Measurements from ENCODE around the gene VMAC. TPM values are rescaled to one million over a fixed set of nuclear protein-coding genes. Genes with fewer than 3 reads are reported as not detected.
A peak's percentile ranks its signal among the peaks of the same experiment; 100 is the strongest.

Gene VMAC
- total RNA-seq, 2 donors from 2014 or later: 4.0 to 4.7 TPM

DNA sequence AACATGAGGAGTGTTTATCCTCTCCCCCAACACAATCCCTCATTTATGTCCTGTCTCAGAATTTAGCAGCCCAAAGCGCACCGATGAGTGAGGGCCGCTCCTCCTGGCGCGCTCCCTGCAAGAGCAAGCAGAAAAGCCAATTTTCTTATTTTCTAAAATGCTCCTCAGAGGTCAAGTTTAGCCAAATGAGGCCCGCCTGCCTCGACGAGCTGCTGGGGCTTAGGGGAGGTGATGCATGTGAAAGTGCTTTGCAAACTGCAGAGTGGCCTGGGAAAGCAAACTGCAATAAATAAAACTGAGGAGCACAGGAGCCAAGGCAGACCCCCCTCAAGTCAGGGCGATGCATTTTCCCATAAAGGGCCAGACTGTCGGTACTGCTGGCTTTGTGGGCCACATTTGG is 38.4 kb downstream of the VMAC start:
- Histone ChIP-seq H3K27me3 (no peaks in the 10 kb centered on the region), H3K27ac (peak overlapping the region; percentile 36), H3K9ac (ENCODE audit: low read depth in 2 of 2, low read length in 2 of 2) (no peak overlapping the region), H3K36me3 (no peaks in the 10 kb centered on the region), H3K4me1 (peaks cover 3% of the 10 kb centered on the region), H3K4me3 (no peak overlapping the region), H3K9me3 (no peaks in the 10 kb centered on the region)
- TF ChIP-seq, protein P1, sequence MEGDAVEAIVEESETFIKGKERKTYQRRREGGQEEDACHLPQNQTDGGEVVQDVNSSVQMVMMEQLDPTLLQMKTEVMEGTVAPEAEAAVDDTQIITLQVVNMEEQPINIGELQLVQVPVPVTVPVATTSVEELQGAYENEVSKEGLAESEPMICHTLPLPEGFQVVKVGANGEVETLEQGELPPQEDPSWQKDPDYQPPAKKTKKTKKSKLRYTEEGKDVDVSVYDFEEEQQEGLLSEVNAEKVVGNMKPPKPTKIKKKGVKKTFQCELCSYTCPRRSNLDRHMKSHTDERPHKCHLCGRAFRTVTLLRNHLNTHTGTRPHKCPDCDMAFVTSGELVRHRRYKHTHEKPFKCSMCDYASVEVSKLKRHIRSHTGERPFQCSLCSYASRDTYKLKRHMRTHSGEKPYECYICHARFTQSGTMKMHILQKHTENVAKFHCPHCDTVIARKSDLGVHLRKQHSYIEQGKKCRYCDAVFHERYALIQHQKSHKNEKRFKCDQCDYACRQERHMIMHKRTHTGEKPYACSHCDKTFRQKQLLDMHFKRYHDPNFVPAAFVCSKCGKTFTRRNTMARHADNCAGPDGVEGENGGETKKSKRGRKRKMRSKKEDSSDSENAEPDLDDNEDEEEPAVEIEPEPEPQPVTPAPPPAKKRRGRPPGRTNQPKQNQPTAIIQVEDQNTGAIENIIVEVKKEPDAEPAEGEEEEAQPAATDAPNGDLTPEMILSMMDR (IDR thresholded peaks at IDR 0.05): no peak
- DNase-seq: no peak
- intact Hi-C loops (cut with DNase I): no loop called here

GRCh38 chr19:5943623-5944022 is 39.0 kb downstream of the VMAC start:
- H3K9ac ChIP-seq (ENCODE audit: low read depth in 2 of 2, low read length in 2 of 2): no peak overlapping the region
- no peak overlapping the region for H3K4me3 ChIP-seq
- intact Hi-C loops (cut with DNase I): no loop called here
- no peaks in the 10 kb centered on the region for H3K36me3 ChIP-seq
- H3K9me3 ChIP-seq: no peaks in the 10 kb centered on the region
- no peak for DNase-seq
- TF ChIP-seq, protein P1 (IDR thresholded peaks at IDR 0.05): no peak
- no peaks in the 10 kb centered on the region for H3K27me3 ChIP-seq
- no peak overlapping the region for H3K27ac ChIP-seq
- H3K4me1 ChIP-seq: no peaks in the 10 kb centered on the region

- intact Hi-C loops (cut with DNase I): no loop called here
- Histone ChIP-seq H3K9ac (ENCODE audit: low read depth in 2 of 2, low read length in 2 of 2) (peak overlapping the region in 1 of 2 donors; percentile 47), H3K4me3 (no peak overlapping the region), H3K27me3 (no peaks in the 10 kb centered on the region), H3K36me3 (no peaks in the 10 kb centered on the region), H3K4me1 (no peaks in the 10 kb centered on the region), H3K27ac (peak overlapping the region; percentile 66), H3K9me3 (no peaks in the 10 kb centered on the region)
- DNase-seq: no peak
- TF ChIP-seq, protein P1 (IDR thresholded peaks at IDR 0.05): no peak
Observed at GRCh38 chr19:5947435-5947834, 42.8 kb downstream of the VMAC start.

- Histone ChIP-seq H3K27me3 (no peaks in the 10 kb centered on the region), H3K4me3 (no peak overlapping the region), H3K9me3 (no peaks in the 10 kb centered on the region), H3K27ac (peak overlapping the region; percentile 34), H3K9ac (ENCODE audit: low read depth in 2 of 2, low read length in 2 of 2) (no peak overlapping the region), H3K36me3 (no peaks in the 10 kb centered on the region), H3K4me1 (peaks cover 2% of the 10 kb centered on the region)
- TF ChIP-seq, protein P1 (IDR thresholded peaks at IDR 0.05): no peak
- intact Hi-C loops (cut with DNase I): no loop called here
- DNase-seq: no peak
Observed at GRCh38 chr19:5948752-5949564, 44.3 kb downstream of the VMAC start.

GRCh38 chr19:5949792-5950305 is 45.2 kb downstream of the VMAC start:
- Histone ChIP-seq H3K9me3 (no peaks in the 10 kb centered on the region), H3K27me3 (no peaks in the 10 kb centered on the region), H3K27ac (peak overlapping the region; percentile 34), H3K9ac (ENCODE audit: low read depth in 2 of 2, low read length in 2 of 2) (no peak overlapping the region), H3K4me3 (no peak overlapping the region), H3K36me3 (no peaks in the 10 kb centered on the region), H3K4me1 (peaks cover 11% of the 10 kb centered on the region)
- TF ChIP-seq, protein P1 (IDR thresholded peaks at IDR 0.05): no peak
- intact Hi-C loops (cut with DNase I): no loop called here
- DNase-seq: no peak
